HG02610 (cell line): Measurements from ENCODE around the gene TFR2.

ENCODE experiments used
- ATAC-seq: cut with Tn5 transposase; IDR thresholded peaks from one replicate; pipeline ENCODE4 v1.9.1; 2021; ENCODE audit warnings: mild to moderate bottlenecking, moderate library complexity; ENCODE audit not compliant: unreplicated experiment

Gene TFR2

GRCh38 chr7:100588438-100588837 lies 52.9 kb downstream of the TFR2 start:
- ATAC-seq, result no peak

GRCh38 chr7:100586266-100587025 lies 54.9 kb downstream of the TFR2 start, which contains the start of gene FBXO24:
Gene FBXO24 (plus strand): TSS chr7:100586328. CDS start chr7:100586626, 298 bp downstream.
- peak; percentile 84 for ATAC-seq

- peak; percentile 18 for ATAC-seq
These were observed 55.7 kb downstream of the TFR2 start, which contains the start of gene LRCH4 for GRCh38 chr7:100585511-100586265. Gene LRCH4 (minus strand): TSS chr7:100586129. CDS start chr7:100586100, 29 bp downstream.

- no peak for ATAC-seq
These were observed 56.5 kb downstream of the TFR2 start for GRCh38 chr7:100584683-100585510.

GRCh38 chr7:100584054-100584682 lies 57.2 kb downstream of the TFR2 start:
- ATAC-seq, result no peak

- no peak for ATAC-seq
These were observed 58.0 kb downstream of the TFR2 start for GRCh38 chr7:100583132-100584053.

- no peak for ATAC-seq
These were observed 58.7 kb downstream of the TFR2 start for GRCh38 chr7:100582650-100583049.

GRCh38 chr7:100582041-100582579 lies 59.2 kb downstream of the TFR2 start:
- no peak for ATAC-seq

- no peak for ATAC-seq
These were observed 60.7 kb downstream of the TFR2 start for GRCh38 chr7:100580466-100581283.

GRCh38 chr7:100578246-100579183 lies 62.8 kb downstream of the TFR2 start:
- no peak for ATAC-seq

- no peak for ATAC-seq
These were observed 63.8 kb downstream of the TFR2 start for GRCh38 chr7:100577507-100577906.

GRCh38 chr7:100577103-100577502 lies 64.2 kb downstream of the TFR2 start:
- ATAC-seq, result no peak

GRCh38 chr7:100576384-100576993 lies 64.9 kb downstream of the TFR2 start:
- ATAC-seq, result no peak

GRCh38 chr7:100575746-100576383 lies 65.5 kb downstream of the TFR2 start:
- ATAC-seq, result no peak

GRCh38 chr7:100575206-100575631 lies 66.1 kb downstream of the TFR2 start:
- ATAC-seq, result no peak
